GM12878 (cell line): ENCODE results near the gene DGKB. TPM values are rescaled to one million over a fixed set of nuclear protein-coding genes. Genes with fewer than 3 reads are reported as not detected.

Experiments
- ATAC-seq: fragments of 200-7000 bp; cut with Tn5 transposase; 3 replicates; pipeline ENCODE4 v1.9.1; 2020; ENCODE audit warnings: mild to moderate bottlenecking, moderate library complexity
- BruUV-seq: library from RNA; stranded (reverse); fragments of 400-500 nt; replicated peaks from 2 replicates; lab custom pipeline; 2021; lab: Mats Ljungman, UMichigan
- CTCF ChIA-PET: fragments of 300-600 bp; sonication (Branson Sonifier 250); formaldehyde crosslinking; extraction: SDS; loops from one replicate; lab custom pipeline; 2021; ENCODE audit warnings: inconsistent platforms; lab: Yijun Ruan, JAX
- POLR2A ChIA-PET: fragments of 350-600 bp; formaldehyde crosslinking; extraction: SDS; loops from one replicate; lab custom pipeline; 2021; ENCODE audit warnings: inconsistent platforms; lab: Charles Lee
- RAD21 ChIA-PET: fragments of 300-600 bp; sonication (Branson Sonifier 250); formaldehyde crosslinking; loops from one replicate; lab custom pipeline; 2023; ENCODE audit warnings: antibody characterized with exemption; ENCODE audit not compliant: unreplicated experiment; lab: Charles Lee
- SMC1A ChIA-PET: fragments of 300-600 bp; sonication (Branson Sonifier 250); formaldehyde crosslinking; loops from one replicate; lab custom pipeline; 2023; ENCODE audit not compliant: unreplicated experiment, uncharacterized antibody; lab: Charles Lee
- DNase-seq: peaks from one replicate; pipeline ENCODE4 v3.0.0-alpha.2; 2011; ENCODE audit warnings: low read depth, low spot score
- FAIRE-seq: peaks from 3 replicates; lab custom pipeline; 2011; peaks lifted over from hg19 to GRCh38; lab: Jason Lieb, UNC
- H2AFZ ChIP-seq: 2 replicates; pipeline ENCODE4 v1.6.0; 2011; ENCODE audit warnings: low read depth, low read length, control low read depth; ENCODE audit not compliant: control insufficient read depth
- H3K27ac ChIP-seq: 2 replicates; pipeline ENCODE4 v1.5.1; 2011; ENCODE audit warnings: control low read depth; ENCODE audit not compliant: control insufficient read depth, insufficient read depth
- H3K27me3 ChIP-seq, 2 experiments: replicated peaks in 1 of 2; 2 replicates each; pipeline versions ENCODE4 v1.6.0 to v1.6.1; 2011; ENCODE audit warnings: low read length in 1 of 2; ENCODE audit not compliant: control insufficient read depth in 2 of 2, insufficient read depth in 2 of 2
- H3K36me3 ChIP-seq, 2 experiments: 2 replicates each; pipeline ENCODE4 v1.5.1; 2011; ENCODE audit warnings: low read length in 1 of 2; ENCODE audit not compliant: control insufficient read depth in 2 of 2, insufficient read depth in 2 of 2
- H3K4me1 ChIP-seq: 2 replicates; pipeline ENCODE4 v1.6.1; 2011; ENCODE audit warnings: mild to moderate bottlenecking, low read length, moderate library complexity, mixed read lengths; ENCODE audit not compliant: control insufficient read depth, insufficient read depth
- H3K4me2 ChIP-seq: 2 replicates; pipeline ENCODE4 v1.6.0; 2011; ENCODE audit warnings: control low read depth; ENCODE audit not compliant: control insufficient read depth, insufficient read depth
- H3K4me3 ChIP-seq: fragments of 200-600 bp; sonication (generic); 2 replicates; pipeline ENCODE4 v1.5.1; 2016
- H3K79me2 ChIP-seq: 2 replicates; pipeline ENCODE4 v1.6.0; 2011; ENCODE audit warnings: low read length; ENCODE audit not compliant: control insufficient read depth, insufficient read depth
- H3K9ac ChIP-seq: 2 replicates; pipeline ENCODE4 v1.8.0; 2011; ENCODE audit warnings: low read length, control low read depth, mixed read lengths; ENCODE audit not compliant: control insufficient read depth, insufficient read depth
- H3K9me3 ChIP-seq: replicated peaks from 3 replicates; pipeline ENCODE4 v1.5.1; 2011; ENCODE audit warnings: mild to moderate bottlenecking, low read length; ENCODE audit not compliant: control insufficient read depth, insufficient read depth
- H4K20me1 ChIP-seq: 2 replicates; pipeline ENCODE4 v1.6.0; 2011; ENCODE audit not compliant: control insufficient read depth, insufficient read depth
- CEBPZ ChIP-seq: fragments of 150-350 bp; IDR thresholded peaks from 2 replicates; pipeline ENCODE4 v1.6.1; 2016; ENCODE audit warnings: low read depth, low read length
- GATAD2B ChIP-seq: fragments of 450-650 bp; conservative IDR thresholded peaks from 2 replicates; pipeline ENCODE4 v1.6.1; 2017; ENCODE audit warnings: low read depth, mild to moderate bottlenecking, moderate library complexity
- NR2C1 ChIP-seq: fragments of 450-650 bp; IDR thresholded peaks from 2 replicates; pipeline ENCODE4 v1.6.1; 2017; ENCODE audit warnings: antibody characterized with exemption, mild to moderate bottlenecking, moderate library complexity
- NRF1 ChIP-seq: conservative IDR thresholded peaks from 2 replicates; pipeline ENCODE4 v1.6.1; 2011; ENCODE audit warnings: mild to moderate bottlenecking, low read depth, low read length, improper control_type of control experiment
- POLR2AphosphoS5 ChIP-seq: IDR thresholded peaks from 2 replicates; pipeline ENCODE4 v1.6.1; 2011; ENCODE audit warnings: mild to moderate bottlenecking, low read length, inconsistent platforms
- RCOR1 ChIP-seq: conservative IDR thresholded peaks from 2 replicates; pipeline ENCODE4 v1.6.1; 2012; ENCODE audit warnings: low read depth, low read length, improper control_type of control experiment
- RUNX3 ChIP-seq: IDR thresholded peaks from 2 replicates; pipeline ENCODE4 v1.6.1; 2012; ENCODE audit warnings: low read length, inconsistent platforms
- SPI1 ChIP-seq: IDR thresholded peaks from 2 replicates; pipeline ENCODE4 v1.6.1; 2011; ENCODE audit warnings: low read depth, mild to moderate bottlenecking, low read length, moderate library complexity, borderline replicate concordance; ENCODE audit not compliant: insufficient read depth
- TCF3 ChIP-seq: IDR thresholded peaks from 2 replicates; pipeline ENCODE4 v1.6.1; 2012; ENCODE audit warnings: low read depth, mild to moderate bottlenecking, low read length, borderline replicate concordance; ENCODE audit not compliant: insufficient read depth
- in situ Hi-C: fragments of 300-500 bp; cut with MboI; formaldehyde crosslinking; loops from 9 replicates; pipeline ENCODE4 v1.14.3; 2018; ENCODE audit warnings: mixed read lengths
- intact Hi-C: fragments of 100-400 bp; cut with micrococcal nuclease; formaldehyde crosslinking; loops from one replicate; pipeline ENCODE4 v1.14.2; 2022; ENCODE audit not compliant: unreplicated experiment
- polyA plus RNA-seq, 11 experiments: library from polyadenylated mRNA; depleted of rRNA in 4 of 11; unstranded in 6 of 11; stranded (reverse) in 5 of 11; fragments of >200 nt; fragmentation: Nextera tagmentation in 4 of 11; fragmentation: Illumina TruSeq in 1 of 11; extraction: Ambion mirVana in 4 of 11; extraction: Trizol in 1 of 11; gene quantifications; 1 replicate in 1 of 11; 2 replicates in 10 of 11; pipeline versions ENCODE4 v1.2.1 to v1.2.3, GENCODE V29; 2011 to 2016; ENCODE audit warnings: inconsistent platforms in 2 of 11, missing spikeins in 2 of 11, low read depth in 1 of 11
- total RNA-seq, 4 experiments: library from RNA; depleted of rRNA in 3 of 4; stranded (reverse); fragments of >200 nt in 3 of 4; fragmentation: Illumina TruSeq in 1 of 4; extraction: Trizol in 1 of 4; gene quantifications; 2 replicates each; pipeline versions ENCODE4 v1.2.1 to v1.2.3, GENCODE V29; 2013 to 2021
- TF ChIP-seq, protein P1 (sequence below): fragments of 450-650 bp; formaldehyde crosslinking; IDR thresholded peaks from 2 replicates; pipeline ENCODE4 v1.4.0; 2022; ENCODE audit warnings: mild to moderate bottlenecking, moderate library complexity
- TF ChIP-seq, protein P2 (sequence below): fragments of 450-650 bp; IDR thresholded peaks from 2 replicates; pipeline ENCODE4 v1.6.1; 2017; ENCODE audit warnings: low read depth, mild to moderate bottlenecking, moderate library complexity

Gene DGKB
- total and polyA plus RNA-seq, 10 of the 15 experiments (the other 5 are each of a cell fraction or from before 2014, with no cell fraction given), result 0.02 to 0.10 (median 0.04) TPM; not detected in 6

DNA sequence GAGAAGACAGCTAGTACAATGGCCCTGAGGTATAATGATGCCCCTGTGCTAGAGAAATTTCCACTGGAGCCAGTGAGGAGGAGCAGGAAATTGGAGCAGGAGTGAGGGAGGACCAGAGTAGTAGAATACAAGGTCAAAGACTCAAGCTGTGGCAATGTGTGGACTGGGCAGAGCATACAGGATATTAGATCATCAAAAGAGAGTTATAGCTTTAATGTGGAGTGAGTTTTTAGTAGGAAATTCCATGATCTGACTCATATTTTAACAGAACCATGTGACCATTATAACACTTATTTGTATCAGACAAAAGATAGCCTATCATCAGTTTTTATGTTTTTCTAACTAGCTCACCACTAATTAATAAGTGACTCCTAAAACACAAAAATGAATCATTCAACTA is 154.1 kb downstream of the DGKB start:
- POLR2A ChIA-PET, result no interaction called here

More for the DNA sequence above, 154.1 kb downstream of the DGKB start:
- in situ Hi-C loops (no loop called here), intact Hi-C loops (no loop called here)
- no TSS peak for BruUV-seq
- RAD21 ChIA-PET, result interaction anchor here (0.8 kb wide), 1 partner anchor 31 kb away, joined by 4 read pairs; no protein-coding TSS in a partner anchor
- no peak overlapping the region for H2AFZ ChIP-seq
- no peak overlapping the region for H3K4me2 ChIP-seq
- no peaks in the 10 kb centered on the region for H4K20me1 ChIP-seq
- no peaks in the 10 kb centered on the region for H3K27me3 ChIP-seq
- CTCF ChIA-PET, result interaction anchor here (0.6 to 0.9 kb wide), 4 partner anchors 11 to 1534 kb away, joined by 3 to 4 read pairs (median 4); no protein-coding TSS in a partner anchor
- no peak overlapping the region for H3K27ac ChIP-seq
- ATAC-seq (peak; percentile 75), DNase-seq (no peak), FAIRE-seq (no peak)
- no peak overlapping the region for H3K4me3 ChIP-seq
- H3K36me3 ChIP-seq, result no peaks in the 10 kb centered on the region
- H3K9ac ChIP-seq, result no peak overlapping the region
- no peaks in the 10 kb centered on the region for H3K79me2 ChIP-seq
- H3K4me1 ChIP-seq, result no peaks in the 10 kb centered on the region
- SMC1A ChIA-PET, result interaction anchor here (0.6 to 1.0 kb wide), 3 partner anchors 8 to 140 kb away, joined by 3 read pairs; no protein-coding TSS in a partner anchor
- TF ChIP-seq, protein P1, sequence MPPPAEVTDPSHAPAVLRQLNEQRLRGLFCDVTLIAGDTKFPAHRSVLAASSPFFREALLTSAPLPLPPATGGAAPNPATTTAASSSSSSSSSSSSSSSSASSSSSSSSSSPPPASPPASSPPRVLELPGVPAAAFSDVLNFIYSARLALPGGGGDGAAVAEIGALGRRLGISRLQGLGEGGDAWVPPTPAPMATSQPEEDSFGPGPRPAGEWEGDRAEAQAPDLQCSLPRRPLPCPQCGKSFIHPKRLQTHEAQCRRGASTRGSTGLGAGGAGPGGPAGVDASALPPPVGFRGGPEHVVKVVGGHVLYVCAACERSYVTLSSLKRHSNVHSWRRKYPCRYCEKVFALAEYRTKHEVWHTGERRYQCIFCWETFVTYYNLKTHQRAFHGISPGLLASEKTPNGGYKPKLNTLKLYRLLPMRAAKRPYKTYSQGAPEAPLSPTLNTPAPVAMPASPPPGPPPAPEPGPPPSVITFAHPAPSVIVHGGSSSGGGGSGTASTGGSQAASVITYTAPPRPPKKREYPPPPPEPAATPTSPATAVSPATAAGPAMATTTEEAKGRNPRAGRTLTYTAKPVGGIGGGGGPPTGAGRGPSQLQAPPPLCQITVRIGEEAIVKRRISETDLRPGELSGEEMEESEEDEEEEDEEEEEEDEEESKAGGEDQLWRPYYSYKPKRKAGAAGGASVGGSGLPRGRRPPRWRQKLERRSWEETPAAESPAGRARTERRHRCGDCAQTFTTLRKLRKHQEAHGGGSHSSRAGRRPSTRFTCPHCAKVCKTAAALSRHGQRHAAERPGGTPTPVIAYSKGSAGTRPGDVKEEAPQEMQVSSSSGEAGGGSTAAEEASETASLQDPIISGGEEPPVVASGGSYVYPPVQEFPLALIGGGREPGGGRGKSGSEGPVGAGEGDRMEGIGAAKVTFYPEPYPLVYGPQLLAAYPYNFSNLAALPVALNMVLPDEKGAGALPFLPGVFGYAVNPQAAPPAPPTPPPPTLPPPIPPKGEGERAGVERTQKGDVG (CRISPR knock-in tag), result no peak
- no peak for TF ChIP-seq TCF3
- TF ChIP-seq SPI1, result no peak
- TF ChIP-seq CEBPZ, result no peak
- no peak for TF ChIP-seq RCOR1
- TF ChIP-seq NRF1, result no peak
- TF ChIP-seq POLR2AphosphoS5, result no peak
- TF ChIP-seq NR2C1, result no peak
- TF ChIP-seq GATAD2B, result no peak
- TF ChIP-seq RUNX3, result no peak
- TF ChIP-seq, protein P2, sequence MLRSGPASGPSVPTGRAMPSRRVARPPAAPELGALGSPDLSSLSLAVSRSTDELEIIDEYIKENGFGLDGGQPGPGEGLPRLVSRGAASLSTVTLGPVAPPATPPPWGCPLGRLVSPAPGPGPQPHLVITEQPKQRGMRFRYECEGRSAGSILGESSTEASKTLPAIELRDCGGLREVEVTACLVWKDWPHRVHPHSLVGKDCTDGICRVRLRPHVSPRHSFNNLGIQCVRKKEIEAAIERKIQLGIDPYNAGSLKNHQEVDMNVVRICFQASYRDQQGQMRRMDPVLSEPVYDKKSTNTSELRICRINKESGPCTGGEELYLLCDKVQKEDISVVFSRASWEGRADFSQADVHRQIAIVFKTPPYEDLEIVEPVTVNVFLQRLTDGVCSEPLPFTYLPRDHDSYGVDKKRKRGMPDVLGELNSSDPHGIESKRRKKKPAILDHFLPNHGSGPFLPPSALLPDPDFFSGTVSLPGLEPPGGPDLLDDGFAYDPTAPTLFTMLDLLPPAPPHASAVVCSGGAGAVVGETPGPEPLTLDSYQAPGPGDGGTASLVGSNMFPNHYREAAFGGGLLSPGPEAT, result no peak
- TF ChIP-seq, all 136 proteins: peak for 0
- H3K9me3 ChIP-seq, result no peaks in the 10 kb centered on the region
